ENCODE results near the gene PNLDC1.

PNLDC1 gene, protein sequence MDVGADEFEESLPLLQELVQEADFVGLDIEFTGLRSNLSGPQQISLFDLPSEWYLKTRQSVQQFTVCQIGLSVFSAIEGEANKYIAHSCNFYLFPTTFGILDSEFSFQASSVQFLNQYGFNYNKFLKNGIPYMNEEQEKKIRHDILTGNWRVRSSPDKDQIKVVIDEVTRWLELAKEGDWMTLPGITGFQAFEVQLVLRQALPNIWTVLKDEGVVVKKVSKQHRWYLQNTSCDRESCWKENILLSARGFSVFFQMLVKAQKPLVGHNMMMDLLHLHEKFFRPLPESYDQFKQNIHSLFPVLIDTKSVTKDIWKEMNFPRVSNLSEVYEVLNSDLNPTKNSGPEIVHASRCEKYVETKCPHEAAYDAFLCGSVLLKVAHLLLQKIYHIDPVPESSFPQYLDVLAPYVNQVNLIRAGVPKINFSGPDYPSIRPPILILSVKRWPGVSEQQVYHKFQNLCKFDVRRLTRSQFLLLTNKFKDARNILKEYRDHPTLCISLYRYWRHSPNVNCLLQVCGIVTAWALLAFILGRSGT

DNA sequence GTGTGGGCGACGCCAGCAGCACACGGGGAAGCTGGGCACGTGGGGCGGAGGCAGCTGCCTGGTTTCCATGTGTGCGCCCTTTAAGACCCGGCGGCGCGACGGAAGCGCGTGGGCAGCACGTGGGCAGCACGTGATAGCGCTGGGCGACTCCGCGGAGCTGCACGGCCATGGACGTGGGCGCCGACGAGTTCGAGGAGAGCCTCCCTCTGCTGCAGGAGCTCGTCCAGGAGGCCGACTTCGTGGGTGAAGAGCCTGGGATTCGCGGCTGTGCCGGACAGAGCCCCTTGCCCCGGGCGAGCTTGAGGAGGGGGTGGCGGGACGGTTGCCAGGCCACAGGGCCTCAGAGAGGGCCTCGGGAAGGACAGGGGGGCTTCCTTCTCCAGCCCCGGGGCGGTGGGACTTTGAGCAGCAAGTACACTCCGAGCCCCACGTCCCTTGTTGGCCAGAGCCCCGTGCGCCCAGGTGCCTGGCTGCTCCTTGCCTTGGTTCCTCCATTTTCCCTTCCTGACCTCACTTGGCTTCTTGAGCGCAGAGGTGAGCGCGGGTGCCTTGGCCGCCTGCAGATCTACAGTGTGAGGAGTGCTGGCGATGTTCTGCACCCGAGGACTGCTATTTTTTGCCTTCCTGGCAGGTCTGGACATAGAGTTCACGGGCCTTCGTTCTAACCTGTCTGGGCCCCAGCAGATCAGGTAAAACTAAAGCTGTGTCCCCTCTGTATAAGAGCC is at the start of gene PNLDC1:
Gene PNLDC1, plus strand, starts transcription at position 136 of the 725 bp plus-strand sequence. Its CDS starts 32 bp downstream, at position 168.
- no peak for DNase-seq (ENCODE audit: low read depth in 4 of 4, low spot score in 1 of 4)

DNA sequence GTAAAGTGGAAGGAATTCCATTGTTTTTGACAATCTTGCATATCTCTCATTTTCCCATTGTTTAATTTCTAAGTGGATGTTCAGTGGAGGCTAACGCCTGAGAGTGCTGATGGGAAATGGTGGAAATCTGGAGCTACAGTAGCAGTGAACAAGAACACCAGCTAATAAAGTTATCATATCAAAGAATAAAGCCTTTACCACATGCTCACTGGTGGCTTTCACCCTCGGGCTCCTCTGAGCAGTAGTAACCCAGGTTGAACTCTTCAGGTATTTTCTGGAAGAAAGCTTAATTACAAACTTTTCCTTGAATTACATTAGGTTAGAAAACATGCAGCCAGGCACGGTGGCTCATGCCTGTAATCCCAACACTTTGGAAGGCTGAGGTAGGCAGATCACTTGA is 48.6 kb upstream of the PNLDC1 start:
- DNase-seq (ENCODE audit: low read depth in 4 of 4, low spot score in 1 of 4), result no peak

DNA sequence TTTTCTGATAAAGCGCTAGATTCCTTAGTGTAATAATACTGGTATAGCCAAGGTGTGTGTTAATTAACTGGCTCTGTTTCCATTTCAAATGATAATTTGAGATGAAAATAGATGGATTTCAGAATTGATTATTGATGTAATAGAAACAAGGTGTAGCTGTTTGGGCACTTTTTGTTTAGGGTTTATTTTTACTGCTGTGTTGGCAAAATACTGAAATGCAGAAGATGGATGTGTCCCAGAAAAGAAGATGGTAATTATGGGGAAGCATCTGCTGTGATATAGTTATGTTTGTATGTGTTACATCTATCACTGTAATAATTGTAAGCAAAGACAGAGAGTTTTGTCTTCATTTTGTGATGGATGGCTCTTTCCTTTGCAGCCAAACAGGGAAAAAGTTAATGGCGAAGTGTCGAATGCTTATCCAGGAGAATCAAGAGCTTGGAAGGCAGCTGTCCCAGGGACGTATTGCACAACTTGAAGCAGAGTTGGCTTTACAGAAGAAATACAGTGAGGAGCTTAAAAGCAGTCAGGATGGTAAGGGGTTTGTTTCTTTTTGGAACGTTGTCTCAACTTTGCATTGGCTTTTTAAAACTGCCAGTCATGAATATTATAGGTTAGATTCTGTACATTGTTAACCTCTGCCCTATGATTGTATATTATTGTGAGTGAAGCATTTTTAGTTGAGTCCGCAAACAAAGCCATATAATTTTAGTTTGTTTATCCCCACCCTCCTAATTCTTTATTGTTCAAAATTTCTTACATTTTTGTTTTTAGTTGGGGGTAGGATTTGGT is 46.8 kb upstream of the PNLDC1 start:
- no peak for DNase-seq (ENCODE audit: low read depth in 4 of 4, low spot score in 1 of 4)

DNA sequence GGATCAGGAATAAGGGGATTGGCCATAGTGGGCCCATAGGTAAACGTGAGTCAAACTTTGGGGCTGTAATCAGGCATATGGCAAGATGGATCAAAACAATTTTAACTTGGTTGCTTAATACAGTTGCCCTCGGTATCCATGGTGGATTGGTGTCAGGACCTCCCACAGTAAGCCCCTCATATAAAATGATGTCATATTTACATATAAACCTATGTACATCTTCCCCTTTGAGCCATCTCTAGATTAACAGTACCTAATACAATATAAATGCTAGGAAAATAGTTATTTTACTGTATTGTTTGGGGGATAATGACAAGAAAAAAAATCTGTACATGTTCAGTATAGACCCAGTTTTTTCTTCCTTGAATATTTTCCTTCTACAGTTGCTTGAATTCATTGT is 45.7 kb upstream of the PNLDC1 start:
- no peak for DNase-seq (ENCODE audit: low read depth in 4 of 4, low spot score in 1 of 4)

DNA sequence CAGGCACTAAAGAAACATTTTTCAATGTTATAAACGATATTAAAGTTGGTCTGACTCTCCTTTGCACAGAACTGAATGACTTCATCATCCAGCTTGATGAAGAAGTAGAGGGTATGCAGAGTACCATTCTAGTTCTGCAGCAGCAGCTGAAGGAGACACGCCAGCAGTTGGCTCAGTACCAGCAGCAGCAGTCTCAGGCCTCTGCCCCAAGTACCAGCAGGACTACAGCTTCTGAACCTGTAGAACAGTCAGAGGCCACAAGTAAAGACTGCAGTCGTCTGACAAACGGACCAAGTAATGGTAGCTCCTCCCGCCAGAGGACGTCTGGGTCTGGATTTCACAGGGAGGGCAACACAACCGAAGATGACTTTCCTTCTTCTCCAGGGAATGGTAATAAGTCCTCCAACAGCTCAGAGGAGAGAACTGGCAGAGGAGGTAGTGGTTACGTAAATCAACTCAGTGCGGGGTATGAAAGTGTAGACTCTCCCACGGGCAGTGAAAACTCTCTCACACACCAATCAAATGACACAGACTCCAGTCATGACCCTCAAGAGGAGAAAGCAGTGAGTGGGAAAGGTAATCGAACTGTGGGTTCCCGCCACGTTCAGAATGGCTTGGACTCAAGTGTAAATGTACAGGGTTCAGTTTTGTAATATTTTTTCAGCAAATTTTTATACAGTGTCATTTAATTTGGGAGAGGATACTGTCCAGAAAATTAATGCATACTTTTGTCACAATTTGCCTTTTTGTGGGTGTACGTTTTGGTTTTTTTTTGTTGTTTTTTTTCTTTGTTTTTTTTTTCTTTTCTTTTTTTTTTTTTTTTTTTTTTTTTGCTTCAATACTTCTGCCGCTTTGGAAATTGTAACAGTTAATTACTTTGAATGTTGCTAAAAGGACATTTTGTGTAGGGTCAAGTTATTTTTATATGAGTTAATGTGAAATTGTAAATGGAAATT is 44.8 kb upstream of the PNLDC1 start:
- DNase-seq (ENCODE audit: low read depth in 4 of 4, low spot score in 1 of 4), result no peak

DNA sequence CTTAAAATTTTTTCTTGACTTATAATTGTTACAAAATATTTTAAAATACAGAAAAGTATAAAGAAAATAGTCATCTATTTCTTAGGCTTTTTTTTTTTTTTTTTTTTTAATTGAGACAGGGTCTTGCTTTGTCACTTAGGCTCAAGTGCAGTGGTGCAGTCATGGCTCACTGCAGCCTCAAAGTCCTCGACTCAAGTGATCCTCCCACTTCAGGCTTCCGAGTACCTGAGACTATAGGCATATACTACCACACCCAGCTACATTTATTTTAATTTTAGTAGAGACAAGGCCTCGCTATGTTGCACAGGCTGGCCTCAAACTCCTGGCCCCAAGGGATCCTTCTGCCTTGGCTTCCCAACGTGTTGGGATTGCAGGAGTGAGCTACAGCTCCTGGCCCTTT is 43.6 kb upstream of the PNLDC1 start:
- no peak for DNase-seq (ENCODE audit: low read depth in 4 of 4, low spot score in 1 of 4)

DNA sequence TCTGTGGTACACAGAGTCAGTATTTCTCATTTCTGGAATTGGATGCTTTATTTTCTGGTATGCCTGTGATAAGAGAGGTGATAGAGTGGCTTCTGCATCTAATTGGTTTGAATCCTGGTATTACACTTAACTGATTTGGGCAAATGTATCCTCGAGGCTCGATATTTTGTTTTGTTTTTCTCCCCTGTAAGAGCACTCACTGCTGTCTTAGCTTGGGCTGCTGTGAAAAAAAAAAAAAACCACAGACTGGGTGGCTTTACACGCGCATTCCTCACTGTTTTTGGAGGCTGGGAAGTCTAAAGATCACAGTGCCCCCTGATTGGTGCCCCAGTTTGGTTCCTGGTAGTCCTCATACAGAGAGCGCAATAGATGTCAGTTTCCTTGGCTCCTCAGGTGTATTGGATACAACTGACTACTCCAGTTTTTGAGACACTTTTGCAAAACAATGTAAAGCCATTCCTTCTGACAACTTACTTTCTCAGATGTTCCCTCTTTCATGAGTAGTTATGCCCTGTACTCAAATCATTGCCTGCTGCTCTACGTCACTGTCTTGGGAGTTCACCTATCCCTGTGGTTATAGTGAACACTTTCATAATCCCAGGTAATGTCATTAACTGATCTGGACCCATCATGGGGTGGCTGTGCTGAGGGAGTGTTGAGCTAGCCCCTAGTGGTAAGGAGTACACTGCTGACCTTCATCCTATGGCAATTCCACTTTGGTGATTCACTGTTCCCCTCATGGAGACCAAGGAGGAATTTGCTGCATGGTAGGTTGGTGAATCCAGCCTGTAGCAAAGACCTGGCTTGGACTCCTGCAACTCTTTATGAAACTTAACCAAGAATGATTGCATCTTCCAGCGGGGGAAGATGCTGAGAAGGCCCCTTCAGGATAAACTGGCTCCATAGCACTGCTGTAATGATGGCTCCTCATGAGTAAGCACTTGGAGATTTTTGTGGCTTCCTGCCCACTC is 41.8 kb upstream of the PNLDC1 start:
- DNase-seq (ENCODE audit: low read depth in 4 of 4, low spot score in 1 of 4), result no peak

DNA sequence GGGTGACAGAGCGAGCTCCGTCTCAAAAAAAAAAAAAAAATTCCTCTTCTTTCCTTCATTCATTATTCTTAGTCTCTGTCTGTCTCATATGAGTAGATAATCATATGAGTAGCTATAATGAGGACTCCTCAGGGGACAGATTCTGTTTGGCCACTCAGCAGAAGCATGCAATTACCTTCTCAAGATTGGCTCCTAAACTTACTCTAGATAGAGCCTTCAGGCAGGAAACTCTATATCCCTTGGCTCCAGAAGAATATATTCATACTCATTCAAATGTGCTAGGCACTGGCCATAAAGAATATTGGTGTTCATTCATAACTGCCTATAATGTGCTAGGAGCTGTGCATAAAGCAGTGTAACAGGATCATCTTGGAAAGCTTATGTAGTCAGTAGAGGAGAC is 40.4 kb upstream of the PNLDC1 start:
- DNase-seq (ENCODE audit: low read depth in 4 of 4, low spot score in 1 of 4), result no peak

DNA sequence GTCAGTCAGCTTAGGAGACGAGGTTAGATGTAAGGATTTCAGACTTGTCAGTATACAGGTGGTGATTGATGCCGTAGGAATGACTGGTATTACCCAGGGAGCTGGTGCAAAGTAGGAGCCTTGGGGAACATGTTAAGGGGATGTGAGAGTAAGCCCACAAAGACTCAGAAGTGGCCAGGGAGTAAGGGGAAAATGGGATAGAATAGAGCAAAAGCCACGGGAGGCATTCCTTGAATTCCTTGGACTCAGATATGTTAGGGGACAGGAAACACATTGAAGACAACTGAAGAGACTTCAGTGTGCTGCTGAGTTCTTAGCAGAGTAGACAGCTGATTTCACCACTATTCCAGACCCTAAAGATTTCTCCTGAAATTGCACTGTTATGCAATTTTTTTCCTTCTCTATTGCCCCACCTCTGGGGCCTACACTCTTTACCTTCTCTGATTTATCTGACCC is 39.4 kb upstream of the PNLDC1 start:
- no peak for DNase-seq (ENCODE audit: low read depth in 4 of 4, low spot score in 1 of 4)

DNA sequence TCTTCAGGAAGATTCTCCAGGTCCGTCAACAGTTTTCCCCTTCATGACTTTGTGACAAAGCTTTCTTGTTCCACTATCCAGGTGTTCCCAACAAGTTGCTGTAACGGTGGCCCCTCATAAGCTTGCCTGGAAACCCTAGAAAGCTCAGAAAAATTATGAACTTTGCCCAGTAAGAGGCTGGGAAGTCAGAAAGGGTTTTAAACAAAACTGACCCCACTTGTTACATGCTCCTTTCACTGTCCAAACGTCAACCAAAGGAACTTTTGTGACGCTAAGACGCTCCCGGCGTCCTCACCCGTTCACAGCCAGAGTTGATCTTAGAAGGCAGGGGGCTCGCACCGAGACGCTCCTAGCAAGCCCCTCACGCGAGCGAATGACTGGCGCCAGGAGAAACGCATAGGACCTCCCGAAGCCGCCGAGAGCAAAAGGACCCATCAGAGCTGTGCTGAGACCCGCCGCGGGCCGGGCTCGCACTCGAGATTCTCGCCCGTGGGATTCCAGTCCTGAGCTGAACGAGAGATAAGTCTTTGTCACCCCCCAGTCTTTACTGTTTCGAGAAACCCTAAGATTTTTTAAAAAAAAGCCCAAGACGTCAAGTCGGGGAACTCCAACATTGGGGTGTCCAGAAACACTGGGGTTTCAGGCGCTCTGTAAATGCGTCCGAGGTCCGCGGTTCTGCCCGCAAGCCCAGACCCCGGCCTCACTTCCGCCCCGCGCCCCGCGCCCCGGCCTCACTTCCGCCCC is 38.8 kb upstream of the PNLDC1 start:
- peak in 3 of 4 experiments; percentile 6 to 13 (median 7) for DNase-seq (ENCODE audit: low read depth in 4 of 4, low spot score in 1 of 4)

DNA sequence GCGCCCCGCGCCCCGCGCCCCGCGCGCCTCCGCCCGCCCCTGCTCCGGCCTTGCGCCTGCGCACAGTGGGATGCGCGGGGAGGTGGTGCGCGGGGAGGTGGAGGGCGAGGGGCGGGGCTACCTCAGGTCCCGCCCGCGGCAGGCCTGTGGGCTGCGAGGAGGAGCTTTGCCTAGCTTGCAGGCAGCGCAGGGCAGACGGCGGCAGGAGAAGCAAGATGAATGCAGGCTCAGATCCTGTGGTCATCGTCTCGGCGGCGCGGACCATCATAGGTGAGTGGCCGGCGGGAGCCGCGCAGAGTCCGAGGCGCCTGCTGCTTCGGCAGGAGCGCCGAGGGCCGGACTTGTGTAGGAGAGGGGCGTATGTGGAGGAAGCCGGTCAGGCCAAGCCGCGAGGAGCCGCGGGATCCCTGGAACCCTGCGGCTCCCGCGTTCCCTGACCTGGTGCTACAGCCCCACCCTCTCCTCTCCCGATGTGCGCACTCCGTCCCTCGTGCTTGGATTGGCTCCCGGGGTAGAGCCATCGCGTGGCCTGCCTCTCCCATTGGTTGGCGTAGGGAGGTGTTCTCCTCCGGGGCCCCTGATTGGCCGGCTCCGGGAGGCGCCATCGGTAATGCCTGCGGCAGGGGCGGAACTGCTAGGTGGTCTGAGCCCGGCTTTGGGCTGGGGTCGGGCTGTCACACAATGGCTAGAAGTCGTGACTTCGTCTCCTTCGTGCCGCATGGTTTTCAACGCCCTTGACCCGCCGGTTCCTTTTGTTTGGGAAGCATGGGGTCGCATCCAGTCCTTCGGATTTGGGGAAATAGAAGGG is 38.0 kb upstream of the PNLDC1 start, which contains the start of gene ACAT2:
Gene ACAT2, plus strand, starts transcription at position 173 of the 808 bp plus-strand sequence. Its CDS starts 43 bp downstream, at position 216.
- peak; percentile 73 to 92 (median 82) for DNase-seq (ENCODE audit: low read depth in 4 of 4, low spot score in 1 of 4)

DNA sequence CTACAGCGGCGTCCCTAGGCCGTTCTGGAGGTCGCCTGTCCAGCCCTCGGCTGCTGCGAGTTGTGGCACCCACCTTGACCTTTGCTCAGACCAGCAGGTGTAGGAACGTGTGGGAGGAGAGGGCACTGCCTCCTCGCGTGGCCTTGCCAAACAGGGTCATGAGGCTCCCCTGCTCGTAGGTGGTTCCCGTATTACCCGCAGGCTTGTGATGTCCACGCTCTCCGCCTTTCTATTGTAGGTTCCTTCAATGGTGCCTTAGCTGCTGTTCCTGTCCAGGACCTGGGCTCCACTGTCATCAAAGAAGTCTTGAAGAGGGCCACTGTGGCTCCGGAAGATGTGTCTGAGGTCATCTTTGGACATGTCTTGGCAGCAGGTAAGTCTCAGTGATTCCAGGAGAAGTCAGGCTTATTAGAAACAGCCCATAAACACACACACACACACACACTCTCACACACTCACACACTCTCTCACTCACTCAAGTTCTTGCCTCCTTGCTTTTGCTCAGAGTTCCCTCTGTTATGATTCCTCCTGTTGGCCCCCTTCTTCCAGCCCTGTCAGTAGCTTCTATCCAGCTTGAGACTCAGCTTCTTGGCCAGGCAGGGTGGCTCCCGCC is 37.3 kb upstream of the PNLDC1 start:
- peak in 1 of 4 experiments; percentile 7 for DNase-seq (ENCODE audit: low read depth in 4 of 4, low spot score in 1 of 4)

DNA sequence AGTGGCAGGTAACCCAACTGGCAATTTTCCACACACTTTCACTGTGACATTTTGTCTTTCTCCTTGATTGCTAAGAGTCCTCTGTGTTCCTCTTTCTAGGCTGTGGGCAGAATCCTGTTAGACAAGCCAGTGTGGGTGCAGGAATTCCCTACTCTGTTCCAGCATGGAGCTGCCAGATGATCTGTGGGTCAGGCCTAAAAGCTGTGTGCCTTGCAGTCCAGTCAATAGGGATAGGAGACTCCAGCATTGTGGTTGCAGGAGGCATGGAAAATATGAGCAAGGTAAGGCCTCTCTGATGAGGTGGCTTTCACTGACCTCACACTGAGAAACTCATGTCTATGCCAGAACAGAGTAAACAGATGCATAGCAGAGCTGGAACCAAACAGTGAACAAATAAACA is 33.2 kb upstream of the PNLDC1 start:
- no peak for DNase-seq (ENCODE audit: low read depth in 4 of 4, low spot score in 1 of 4)

DNA sequence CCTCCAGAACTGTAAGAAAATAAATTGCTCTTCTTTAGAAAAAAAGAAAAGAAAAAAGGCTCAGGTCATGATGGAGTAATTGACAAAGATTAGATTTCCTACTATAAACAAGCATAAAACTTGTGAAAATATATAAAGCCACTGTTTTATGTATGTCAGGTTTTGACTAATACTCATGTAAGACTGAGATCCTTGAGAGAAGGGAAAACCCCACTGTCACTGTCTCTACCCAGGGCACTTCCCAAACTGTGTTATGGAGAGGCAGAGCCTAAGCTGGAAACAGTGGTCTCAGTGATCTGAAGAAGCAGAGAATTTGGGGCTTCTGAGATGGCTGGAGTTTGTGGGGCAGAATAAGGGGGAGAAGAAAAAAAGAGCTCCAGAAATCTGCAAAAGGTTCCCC is 30.6 kb upstream of the PNLDC1 start:
- DNase-seq (ENCODE audit: low read depth in 4 of 4, low spot score in 1 of 4), result no peak

DNA sequence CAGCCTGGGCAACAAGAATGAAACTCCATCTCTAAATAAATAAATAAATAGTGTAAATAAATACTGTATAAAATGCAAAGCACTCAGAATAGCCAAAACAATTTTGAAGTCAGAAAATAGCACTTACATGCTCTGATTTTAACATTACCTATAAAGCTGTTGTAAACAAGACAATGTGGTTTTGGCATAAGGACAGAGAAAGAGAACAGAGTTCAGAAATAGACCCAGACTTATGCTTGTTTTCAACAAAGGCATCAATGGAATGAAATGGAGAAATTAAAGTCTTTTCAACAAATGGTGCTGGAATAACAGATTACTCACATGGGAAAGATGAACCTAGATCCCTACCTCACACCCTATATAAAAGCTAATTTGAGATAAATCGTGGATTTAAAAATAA is 27.9 kb upstream of the PNLDC1 start:
- no peak for DNase-seq (ENCODE audit: low read depth in 4 of 4, low spot score in 1 of 4)

DNA sequence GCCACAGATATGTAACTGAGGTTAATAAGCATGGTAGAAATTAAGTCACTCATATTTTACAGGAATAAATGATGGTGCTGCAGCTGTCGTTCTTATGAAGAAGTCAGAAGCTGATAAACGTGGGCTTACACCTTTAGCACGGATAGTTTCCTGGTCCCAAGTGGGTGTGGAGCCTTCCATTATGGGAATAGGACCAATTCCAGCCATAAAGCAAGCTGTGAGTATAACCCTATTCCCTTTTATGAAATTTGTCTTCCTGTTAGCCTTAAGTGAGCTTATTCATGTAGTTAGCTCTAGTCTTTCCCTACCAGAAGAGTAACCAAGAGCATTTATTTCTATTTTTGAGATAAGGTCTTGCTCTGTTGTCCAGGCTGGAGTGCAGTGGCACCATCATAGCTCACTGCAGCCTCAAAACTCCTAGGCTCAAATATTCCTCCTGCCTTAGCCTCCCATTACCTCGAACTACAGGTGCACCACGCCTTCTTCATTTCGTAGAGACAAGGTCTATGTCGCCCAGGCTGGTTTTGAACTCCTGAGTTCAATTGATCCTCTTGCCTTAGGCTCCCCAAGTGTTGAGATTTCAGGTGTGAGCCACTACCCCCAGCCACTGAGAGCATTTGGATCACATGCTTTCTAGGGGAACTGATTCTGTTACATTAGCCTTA is 22.7 kb upstream of the PNLDC1 start:
- no peak for DNase-seq (ENCODE audit: low read depth in 4 of 4, low spot score in 1 of 4)
